ENCODE measurements around the gene DNM1.

GRCh38 chr9:128232528-128233428 lies 29.6 kb downstream of the DNM1 start:
- TF ChIP-seq CTCF (conservative IDR thresholded peaks at IDR 0.05 in 1 of 2, IDR thresholded peaks at IDR 0.05 in 1 of 2; ENCODE audit: extremely low read depth in 1 of 2, insufficient read depth in 1 of 2, low read depth in 1 of 2, low read length in 2 of 2): no peak
- no peak for TF ChIP-seq EZH2 (IDR thresholded peaks at IDR 0.05; ENCODE audit: borderline replicate concordance, low read length)
